AG08395 (cell line): ENCODE data around the gene AIDA.
A peak's percentile ranks its signal among the peaks of the same experiment; 100 is the strongest.

Experiments
- DNase-seq: peaks from one replicate; pipeline ENCODE4 v3.0.0; 2012; ENCODE audit warnings: mixed read lengths, low spot score

Gene AIDA

DNA sequence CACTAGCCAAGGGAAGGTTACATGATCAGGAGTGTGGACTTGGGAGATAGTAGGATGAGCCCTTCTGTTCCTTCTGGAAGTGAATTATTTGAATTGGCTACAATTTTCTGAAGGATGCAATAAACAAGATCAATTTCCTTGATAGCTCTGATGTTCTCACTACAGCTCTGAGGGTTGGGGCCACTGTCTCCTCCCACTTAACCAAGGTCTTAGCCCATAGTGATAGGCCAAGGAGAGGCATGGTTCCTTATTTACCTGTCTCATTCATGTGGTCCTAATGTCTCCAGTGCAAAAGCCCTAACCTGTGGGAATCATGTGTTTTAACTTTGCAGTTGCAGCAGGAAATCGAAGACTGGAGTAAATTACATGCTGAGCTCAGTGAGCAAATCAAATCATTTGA is 59.6 kb downstream of the AIDA start:
- DNase-seq: no peak

DNA sequence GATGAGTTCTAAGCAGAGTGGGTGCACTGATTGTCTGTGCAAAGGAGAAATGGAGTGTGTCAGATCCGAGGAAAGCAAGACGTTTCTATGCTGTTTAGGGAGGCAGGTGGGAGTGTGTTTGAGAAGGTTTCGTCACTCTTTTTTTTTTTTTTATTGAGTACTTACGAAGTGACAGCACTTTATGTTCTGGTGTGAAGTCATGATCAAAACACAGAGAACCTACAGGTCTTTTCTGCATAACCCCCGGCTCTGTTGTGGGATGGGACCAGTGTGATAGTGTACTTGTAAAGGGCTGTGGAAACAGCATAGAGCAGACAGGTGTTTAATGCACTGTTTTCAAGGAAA is 67.7 kb downstream of the AIDA start:
- DNase-seq: no peak

GRCh38 chr1:222643938-222644635 is 68.2 kb downstream of the AIDA start:
- DNase-seq: peak; percentile 97

- peak; percentile 30 for DNase-seq
Measured at GRCh38 chr1:222643606-222643937, 68.7 kb downstream of the AIDA start.

DNA sequence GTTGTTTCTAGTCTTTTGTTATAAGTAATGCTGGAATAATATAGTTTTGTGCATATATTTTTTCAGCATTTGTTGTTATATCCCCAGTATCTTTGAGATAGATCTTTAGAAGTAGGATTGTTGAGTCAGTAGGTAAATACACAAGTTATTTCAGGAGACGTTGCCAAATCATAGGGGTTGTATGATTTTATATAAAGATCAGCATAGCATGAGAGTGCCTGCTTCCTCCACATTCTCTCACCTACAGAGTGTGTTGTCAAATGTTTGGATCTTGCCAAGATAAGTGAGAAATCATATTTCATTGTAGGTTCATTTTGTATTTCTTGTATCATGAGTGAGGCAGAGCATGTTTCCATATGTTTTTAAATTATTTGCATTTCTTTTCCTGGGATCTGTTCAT is 69.8 kb downstream of the AIDA start:
- DNase-seq: no peak

DNA sequence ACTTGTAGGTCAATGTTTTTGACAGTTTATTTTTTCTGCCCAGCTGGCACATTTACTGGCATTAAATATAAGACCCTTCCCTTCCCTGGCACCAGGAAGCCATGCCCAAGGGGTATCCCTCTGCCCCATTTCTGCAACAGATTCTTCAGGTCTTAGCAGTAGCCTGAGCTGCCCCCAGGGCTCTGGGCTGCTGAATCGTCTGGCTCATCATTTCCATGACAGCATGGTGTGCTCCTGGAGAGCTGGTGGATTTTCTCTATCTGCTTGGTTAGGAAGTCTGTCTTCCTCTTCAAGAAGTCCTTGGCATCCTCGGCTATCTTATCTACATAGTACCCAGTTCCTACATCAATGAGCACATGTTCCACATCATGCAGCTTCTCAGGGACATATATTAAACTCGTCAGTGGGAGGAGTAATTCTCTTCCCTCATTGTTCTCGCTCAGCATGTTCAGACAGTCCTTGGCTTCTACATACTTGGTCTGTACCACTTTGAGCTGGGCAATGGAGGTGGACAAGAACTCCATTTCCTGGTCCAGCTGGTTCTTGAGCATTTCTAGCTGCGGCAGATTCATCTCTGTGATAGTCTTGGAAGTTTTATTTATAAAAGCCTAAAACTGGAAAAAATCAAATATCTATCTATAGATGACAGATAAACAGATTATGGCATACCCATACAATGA is 70.9 kb downstream of the AIDA start:
- DNase-seq: no peak

GRCh38 chr1:222634180-222635013 is 77.9 kb downstream of the AIDA start:
- peak; percentile 73 for DNase-seq

GRCh38 chr1:222632749-222633148 is 79.5 kb downstream of the AIDA start:
- DNase-seq: no peak

DNA sequence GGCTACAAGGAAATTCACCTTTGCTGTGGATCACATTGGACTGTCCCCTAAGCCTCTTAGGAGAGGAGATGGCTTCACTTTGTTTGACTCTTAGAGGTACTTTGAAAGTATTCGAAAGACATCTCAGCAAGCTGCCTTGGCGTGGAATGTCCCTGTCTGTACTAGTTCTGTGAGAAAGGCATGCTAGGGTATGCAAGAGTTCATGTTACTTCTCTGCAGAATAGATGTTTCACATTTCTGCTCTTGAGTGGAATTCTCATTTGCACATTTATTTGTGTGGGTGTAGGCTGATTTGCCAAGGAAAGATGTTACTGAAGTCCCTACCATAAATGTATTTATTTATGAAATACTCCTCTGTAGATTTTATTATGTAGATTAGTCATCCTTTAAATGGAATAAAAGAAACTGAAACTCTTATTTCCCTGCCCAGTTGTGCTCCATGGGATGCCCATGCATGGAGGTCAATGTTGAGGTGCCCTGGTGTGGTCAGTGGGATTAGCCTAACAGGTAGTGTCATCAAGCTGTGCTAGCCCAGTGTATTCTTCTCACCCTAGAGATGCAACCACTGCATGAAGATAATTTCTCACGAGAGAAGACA is 80.6 kb downstream of the AIDA start:
- DNase-seq: no peak

DNA sequence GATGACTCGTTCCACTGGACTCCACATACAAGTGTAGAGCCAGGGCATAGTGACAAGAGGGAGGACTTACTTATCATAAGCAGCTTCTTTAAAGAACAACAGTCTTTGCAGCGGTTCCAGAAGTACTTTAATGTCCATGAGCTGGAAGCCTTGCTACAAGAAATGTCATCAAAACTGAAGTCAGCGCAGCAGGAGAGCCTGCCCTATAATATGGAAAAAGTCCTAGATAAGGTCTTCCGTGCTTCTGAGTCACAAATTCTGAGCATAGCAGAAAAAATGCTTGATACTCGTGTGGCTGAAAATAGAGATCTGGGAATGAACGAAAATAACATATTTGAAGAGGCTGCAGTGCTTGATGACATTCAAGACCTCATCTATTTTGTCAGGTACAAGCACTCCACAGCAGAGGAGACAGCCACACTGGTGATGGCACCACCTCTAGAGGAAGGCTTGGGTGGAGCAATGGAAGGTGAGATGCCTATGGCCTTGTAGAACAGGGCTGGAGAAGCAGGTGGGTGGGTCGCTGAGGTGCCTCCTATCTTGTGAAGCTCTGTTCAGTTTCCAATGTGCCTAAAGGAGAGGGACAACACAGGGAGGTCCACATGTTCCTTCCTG is 82.3 kb downstream of the AIDA start:
- no peak for DNase-seq

DNA sequence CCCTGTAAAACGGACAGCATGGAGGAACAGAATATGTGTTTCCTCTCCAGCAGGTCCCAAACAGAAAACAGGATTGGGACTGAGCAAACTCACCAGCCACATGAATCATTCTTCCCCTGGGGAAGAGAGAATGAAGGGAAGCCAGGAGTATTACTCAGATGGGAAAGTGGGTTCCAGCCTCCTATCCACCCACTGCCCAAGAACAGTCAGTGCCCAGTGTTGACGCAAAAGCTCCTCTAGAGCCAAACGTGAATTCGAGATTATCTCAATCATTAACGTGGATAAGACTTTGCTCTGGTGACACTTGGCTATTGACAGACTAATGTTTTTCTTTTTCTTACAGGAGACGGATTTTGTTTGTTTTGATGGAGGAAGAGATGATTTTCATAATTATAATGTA is 85.1 kb downstream of the AIDA start:
- peak; percentile 36 for DNase-seq

- DNase-seq: no peak
Measured at GRCh38 chr1:222624214-222624613, 88.1 kb downstream of the AIDA start.

DNA sequence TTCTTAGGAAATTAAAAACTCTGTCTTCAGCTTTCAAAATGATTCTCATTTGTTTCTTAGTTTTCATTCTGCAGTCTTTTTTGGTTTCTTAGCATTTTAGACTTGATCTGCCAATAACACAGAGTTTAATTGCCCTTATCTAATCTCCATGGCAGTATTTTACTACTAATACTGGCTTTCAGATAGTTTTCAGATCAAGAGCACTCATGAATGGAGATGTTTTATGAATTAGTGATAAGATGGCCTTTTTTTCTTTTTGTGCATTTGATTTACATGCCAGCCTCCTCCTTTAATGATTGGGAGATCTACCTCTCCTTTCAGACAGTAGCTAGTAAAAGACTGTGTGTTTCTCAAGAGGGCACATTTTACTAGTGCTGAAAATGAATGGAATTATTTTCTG is 88.8 kb downstream of the AIDA start:
- DNase-seq: no peak

- DNase-seq: no peak
Measured at GRCh38 chr1:222622765-222623164, 89.5 kb downstream of the AIDA start.

GRCh38 chr1:222620566-222620965 is 91.7 kb downstream of the AIDA start:
- no peak for DNase-seq

DNA sequence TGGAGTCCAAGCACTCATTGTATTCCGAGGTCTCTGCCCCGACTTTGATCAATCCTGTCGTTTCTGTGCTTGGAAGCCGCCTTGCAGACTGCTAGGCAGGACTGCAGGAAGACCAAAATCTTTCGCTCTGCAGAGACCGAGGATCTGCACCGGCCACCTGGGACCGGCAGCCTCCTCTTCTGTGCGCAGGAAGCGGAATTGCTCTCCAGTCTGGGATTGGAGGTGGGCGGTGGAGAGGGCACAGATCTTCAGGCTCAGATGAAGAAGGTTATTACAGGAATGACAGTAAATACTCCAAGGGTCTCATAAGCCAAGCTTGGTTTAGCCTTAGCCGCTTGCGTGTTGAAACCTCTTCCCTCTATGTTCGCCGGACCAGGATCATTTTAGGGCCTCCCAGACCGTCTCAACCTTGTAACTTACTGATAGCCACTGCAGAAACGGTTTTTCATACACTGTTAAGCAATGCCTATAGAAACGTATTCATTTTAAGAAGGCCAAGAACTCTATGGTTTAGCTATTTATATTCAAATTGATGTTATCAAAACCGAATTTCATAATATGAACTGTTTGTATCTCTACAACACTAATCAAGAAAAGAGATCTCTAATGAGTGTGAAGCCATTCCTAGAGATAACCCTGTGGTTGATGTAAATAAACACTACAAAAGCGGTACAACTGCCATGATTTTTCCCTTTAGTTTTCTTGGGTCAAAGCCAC is 93.3 kb downstream of the AIDA start:
- peak; percentile 23 for DNase-seq
